ENCODE results near the gene ATP5F1E.
A peak's percentile ranks its signal among the peaks of the same experiment; 100 is the strongest.
"Not testable (repeated sequence)": the region's sequence is repeated elsewhere in the genome, so short reads cannot be mapped to it uniquely, and the experiment has no call there.

The ATP5F1E gene

GRCh38 chr20:59042151-59042795, 10.1 kb upstream of the ATP5F1E start, which contains the start of gene PRELID3B:
TSS of gene PRELID3B (minus strand) at chr20:59042786. CDS start at chr20:59042730, 56 bp downstream.
- Histone ChIP-seq H4K20me1 (ENCODE audit: insufficient read depth, low read length) (peaks cover 43% of the 10 kb centered on the region), H3K4me2 (ENCODE audit: insufficient read depth, low read length) (peak within 1 kb of the TSS; percentile 98), H3K79me2 (ENCODE audit: insufficient read depth, low read length) (peaks cover 57% of the 10 kb centered on the region), H3K27ac (ENCODE audit: low read length) (peak within 1 kb of the TSS; percentile 95), H3K9ac (ENCODE audit: low read depth, low read length) (peak within 1 kb of the TSS; percentile 85), H3K4me3 (ENCODE audit: low read depth in 1 of 2, low read length in 2 of 2) (peak within 1 kb of the TSS; percentile 84 to 95), H3K4me1 (ENCODE audit: insufficient read depth, low read length) (peaks cover 48% of the 10 kb centered on the region), H3K27me3 (ENCODE audit: insufficient read depth, low read length, poor library complexity) (no peaks in the 10 kb centered on the region), H3K36me3 (ENCODE audit: insufficient read depth, low read length) (peaks cover 36% of the 10 kb centered on the region), H2AFZ (ENCODE audit: low read depth, low read length) (peak within 1 kb of the TSS; percentile 100), H3K9me3 (ENCODE audit: insufficient read depth, low read length, severe bottlenecking) (no peaks in the 10 kb centered on the region)
- peak; percentile 60 for ATAC-seq (ENCODE audit: insufficient read depth, low read depth)
- no peak for TF ChIP-seq CTCF (IDR thresholded peaks at IDR 0.05; ENCODE audit: borderline replicate concordance, extremely low read depth, low read length, poor library complexity, severe bottlenecking)
- no peak for TF ChIP-seq EZH2 (IDR thresholded peaks at IDR 0.05; ENCODE audit: borderline replicate concordance, low read depth, low read length, severe bottlenecking)
- DNase-seq = peak; percentile 44

GRCh38 chr20:59041487-59041886, 9.4 kb upstream of the ATP5F1E start:
- peak overlapping the region; percentile 84 to 95; a peak in 3 of 4 replicates for H3K4me3 ChIP-seq (ENCODE audit: low read depth in 1 of 2, low read length in 2 of 2)
- H2AFZ ChIP-seq (ENCODE audit: low read depth, low read length); H3K27me3 ChIP-seq (ENCODE audit: insufficient read depth, low read length, poor library complexity); H3K9me3 ChIP-seq (ENCODE audit: insufficient read depth, low read length, severe bottlenecking); ATAC-seq (ENCODE audit: insufficient read depth, low read depth); DNase-seq: not testable (repeated sequence)
- peak overlapping the region; percentile 98 for H3K4me2 ChIP-seq (ENCODE audit: insufficient read depth, low read length)
- peak overlapping the region; percentile 85 for H3K27ac ChIP-seq (ENCODE audit: low read length)
- H4K20me1 ChIP-seq (ENCODE audit: insufficient read depth, low read length) = peaks cover 47% of the 10 kb centered on the region
- peak overlapping the region; percentile 85 for H3K9ac ChIP-seq (ENCODE audit: low read depth, low read length)
- peaks cover 48% of the 10 kb centered on the region for H3K4me1 ChIP-seq (ENCODE audit: insufficient read depth, low read length)
- H3K79me2 ChIP-seq (ENCODE audit: insufficient read depth, low read length) = peaks cover 64% of the 10 kb centered on the region
- H3K36me3 ChIP-seq (ENCODE audit: insufficient read depth, low read length) = peaks cover 44% of the 10 kb centered on the region

DNA sequence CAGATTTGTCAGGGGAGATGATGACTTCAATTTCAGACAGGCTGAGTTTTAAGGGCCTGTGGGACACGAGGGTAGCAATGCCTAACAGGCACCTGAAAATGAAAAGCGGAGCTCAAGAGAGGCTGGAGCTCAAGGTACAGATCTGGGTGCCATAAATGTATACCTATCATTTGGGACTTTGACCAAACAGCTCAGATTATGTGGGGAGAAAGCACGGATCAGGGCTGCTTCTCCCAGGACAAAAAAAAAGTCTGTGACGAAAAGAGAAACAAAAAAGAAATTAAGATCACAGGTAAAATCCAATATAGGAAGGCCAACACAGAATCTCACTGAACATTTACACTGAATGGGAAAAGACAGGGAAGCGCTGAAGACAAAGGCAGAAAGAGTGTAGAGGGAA, 8.5 kb upstream of the ATP5F1E start:
- peak overlapping the region; percentile 85 for H3K9ac ChIP-seq (ENCODE audit: low read depth, low read length)
- H3K4me1 ChIP-seq (ENCODE audit: insufficient read depth, low read length) = peaks cover 48% of the 10 kb centered on the region
- H3K27me3 ChIP-seq (ENCODE audit: insufficient read depth, low read length, poor library complexity) = no peaks in the 10 kb centered on the region
- ATAC-seq (ENCODE audit: insufficient read depth, low read depth) (no peak), DNase-seq (no peak)
- no peak overlapping the region for H2AFZ ChIP-seq (ENCODE audit: low read depth, low read length)
- peaks cover 72% of the 10 kb centered on the region for H3K79me2 ChIP-seq (ENCODE audit: insufficient read depth, low read length)
- peak overlapping the region; percentile 98 for H3K4me2 ChIP-seq (ENCODE audit: insufficient read depth, low read length)
- no peak for TF ChIP-seq CTCF (IDR thresholded peaks at IDR 0.05; ENCODE audit: borderline replicate concordance, extremely low read depth, low read length, poor library complexity, severe bottlenecking)
- no peak for TF ChIP-seq EZH2 (IDR thresholded peaks at IDR 0.05; ENCODE audit: borderline replicate concordance, low read depth, low read length, severe bottlenecking)
- no peak overlapping the region for H3K27ac ChIP-seq (ENCODE audit: low read length)
- peaks cover 52% of the 10 kb centered on the region for H3K36me3 ChIP-seq (ENCODE audit: insufficient read depth, low read length)
- peaks cover 47% of the 10 kb centered on the region for H4K20me1 ChIP-seq (ENCODE audit: insufficient read depth, low read length)
- no peaks in the 10 kb centered on the region for H3K9me3 ChIP-seq (ENCODE audit: insufficient read depth, low read length, severe bottlenecking)
- H3K4me3 ChIP-seq (ENCODE audit: low read depth in 1 of 2, low read length in 2 of 2) = peak overlapping the region in 1 of 2 experiments; percentile 95; a peak in 2 of 4 replicates

- Histone ChIP-seq H2AFZ (ENCODE audit: low read depth, low read length) (no peak overlapping the region), H3K9me3 (ENCODE audit: insufficient read depth, low read length, severe bottlenecking) (no peaks in the 10 kb centered on the region), H3K27ac (ENCODE audit: low read length) (no peak overlapping the region), H3K79me2 (ENCODE audit: insufficient read depth, low read length) (peaks cover 76% of the 10 kb centered on the region), H3K36me3 (ENCODE audit: insufficient read depth, low read length) (peaks cover 66% of the 10 kb centered on the region), H3K4me3 (ENCODE audit: low read depth in 1 of 2, low read length in 2 of 2) (no peak overlapping the region), H3K9ac (ENCODE audit: low read depth, low read length) (peak overlapping the region; percentile 85; the same call in 1 of the 2 replicates), H3K4me2 (ENCODE audit: insufficient read depth, low read length) (peak overlapping the region; percentile 98; the same call in 1 of the 2 replicates), H3K4me1 (ENCODE audit: insufficient read depth, low read length) (peaks cover 48% of the 10 kb centered on the region), H4K20me1 (ENCODE audit: insufficient read depth, low read length) (peaks cover 47% of the 10 kb centered on the region), H3K27me3 (ENCODE audit: insufficient read depth, low read length, poor library complexity) (no peaks in the 10 kb centered on the region)
- no peak for TF ChIP-seq CTCF (IDR thresholded peaks at IDR 0.05; ENCODE audit: borderline replicate concordance, extremely low read depth, low read length, poor library complexity, severe bottlenecking)
- no peak for TF ChIP-seq EZH2 (IDR thresholded peaks at IDR 0.05; ENCODE audit: borderline replicate concordance, low read depth, low read length, severe bottlenecking)
- no peak for ATAC-seq (ENCODE audit: insufficient read depth, low read depth)
- DNase-seq = no peak
Observed at GRCh38 chr20:59039233-59039632, 7.1 kb upstream of the ATP5F1E start.
